ENCODE results near the gene TTK. TPM values are rescaled to one million over a fixed set of nuclear protein-coding genes. Genes with fewer than 3 reads are reported as not detected.
"Not testable (repeated sequence)": the region's sequence is repeated elsewhere in the genome, so short reads cannot be mapped to it uniquely, and the experiment has no call there.

Gene TTK
- total and polyA plus RNA-seq, 5 experiments from 2014 or later, result 0.30 to 1.2 (median 0.86) TPM

DNA sequence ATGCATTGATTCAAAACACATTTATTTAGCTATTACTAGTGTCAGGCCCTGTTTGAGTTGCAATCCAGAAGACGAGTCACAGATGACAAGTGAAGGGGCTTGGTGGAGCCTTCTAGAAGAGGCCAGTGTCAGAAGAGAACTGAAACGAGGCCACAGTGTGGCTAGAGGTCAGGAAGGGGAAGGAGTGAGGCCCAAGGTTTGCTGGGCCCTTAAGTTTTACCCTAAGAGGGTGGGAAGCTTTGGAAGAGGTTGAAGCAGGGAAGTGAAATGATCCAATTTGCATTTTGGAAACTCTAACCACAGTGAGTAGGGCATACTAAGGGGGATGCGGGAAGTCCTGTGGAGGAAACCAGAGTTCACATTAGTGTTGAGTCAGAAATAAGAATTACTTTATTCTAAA lies 25.0 kb downstream of the TTK start:
- H3K27me3 Mint-ChIP-seq, result no peaks in the 10 kb centered on the region
- no peaks in the 10 kb centered on the region for H3K4me1 Mint-ChIP-seq
- no peak for ATAC-seq
- no peak overlapping the region for H3K4me3 Mint-ChIP-seq
- POLR2A ChIA-PET, result no interaction called here
- no peak for DNase-seq
- no peaks in the 10 kb centered on the region for H3K36me3 Mint-ChIP-seq
- H3K27ac Mint-ChIP-seq, result no peak overlapping the region
- no peaks in the 10 kb centered on the region for H3K9me3 Mint-ChIP-seq

DNA sequence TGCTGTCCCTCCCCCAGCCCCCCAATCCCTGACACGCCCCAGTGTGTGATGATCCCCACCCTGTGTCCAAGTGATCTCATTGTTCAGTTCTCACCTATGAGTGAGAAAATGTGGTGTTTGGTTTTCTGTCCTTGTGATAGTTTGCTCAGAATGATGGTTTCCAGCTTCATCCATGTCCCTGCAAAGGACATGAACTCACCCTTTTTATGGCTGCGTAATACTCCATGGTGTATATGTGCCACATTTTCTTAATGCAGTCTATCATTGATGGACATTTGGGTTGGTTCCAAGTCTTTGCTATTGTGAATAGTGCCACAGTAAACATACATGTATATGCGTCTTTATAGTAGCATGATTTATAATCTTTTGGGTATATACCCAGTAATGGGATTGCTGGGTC lies 43.8 kb downstream of the TTK start:
- POLR2A ChIA-PET, H3K4me1 Mint-ChIP-seq, H3K27ac Mint-ChIP-seq, H3K27me3 Mint-ChIP-seq, H3K36me3 Mint-ChIP-seq, ATAC-seq, H3K4me3 Mint-ChIP-seq, DNase-seq: not testable (repeated sequence)
- H3K9me3 Mint-ChIP-seq, result peaks cover 0 to 12% (median 0%) of the 10 kb centered on the region in 9 donors

DNA sequence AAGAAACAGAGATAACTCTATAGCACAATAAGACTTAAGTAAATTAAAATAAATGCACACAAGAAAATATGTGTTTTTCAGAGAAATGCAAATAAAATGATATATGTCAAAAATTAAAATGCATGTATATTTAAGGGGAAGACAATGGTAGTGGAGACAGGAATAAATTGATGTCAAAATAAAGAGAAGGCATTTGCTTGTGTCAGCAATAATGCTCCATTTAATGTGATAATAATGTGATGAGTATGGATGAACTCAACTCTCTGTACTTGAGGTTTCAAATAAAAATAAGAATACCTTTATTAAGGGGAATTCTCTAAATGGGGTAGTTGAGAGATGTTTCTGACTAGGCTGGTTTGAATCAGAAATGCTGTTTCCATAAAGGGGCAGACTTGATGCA lies 56.3 kb downstream of the TTK start:
- H3K9me3 Mint-ChIP-seq, result no peaks in the 10 kb centered on the region
- H3K27me3 Mint-ChIP-seq, result peaks cover 0 to 4% (median 0%) of the 10 kb centered on the region in 5 donors
- H3K4me1 Mint-ChIP-seq, result no peaks in the 10 kb centered on the region
- POLR2A ChIA-PET, result no interaction called here
- H3K4me3 Mint-ChIP-seq, result no peak overlapping the region
- DNase-seq (no peak), ATAC-seq (no peak)
- no peaks in the 10 kb centered on the region for H3K36me3 Mint-ChIP-seq
- H3K27ac Mint-ChIP-seq, result no peak overlapping the region

DNA sequence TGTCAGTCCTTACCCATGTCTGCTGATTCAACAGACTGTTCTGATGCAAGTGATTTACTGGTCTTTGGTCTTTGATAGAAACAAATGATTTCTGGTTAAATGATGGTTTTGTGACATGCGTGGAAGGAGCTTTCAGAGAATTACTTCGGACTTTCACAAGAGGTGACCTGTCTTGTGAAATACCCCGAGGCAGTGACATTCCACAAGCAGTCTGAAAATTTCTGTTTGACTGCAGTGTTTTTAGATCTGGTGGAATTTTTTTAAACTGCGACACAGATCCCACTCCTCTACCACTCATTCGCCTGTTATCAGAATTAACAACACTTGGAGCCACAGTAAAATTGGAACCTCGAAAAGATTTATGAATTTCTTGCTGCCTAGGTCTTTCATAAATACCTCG lies 63.7 kb downstream of the TTK start:
- DNase-seq, H3K27ac Mint-ChIP-seq, POLR2A ChIA-PET, ATAC-seq, H3K27me3 Mint-ChIP-seq, H3K4me1 Mint-ChIP-seq, H3K4me3 Mint-ChIP-seq: not testable (repeated sequence)
- H3K9me3 Mint-ChIP-seq, result peaks cover 0 to 20% (median 8%) of the 10 kb centered on the region in 9 donors
- peaks cover 0 to 13% (median 4%) of the 10 kb centered on the region in 3 donors for H3K36me3 Mint-ChIP-seq

DNA sequence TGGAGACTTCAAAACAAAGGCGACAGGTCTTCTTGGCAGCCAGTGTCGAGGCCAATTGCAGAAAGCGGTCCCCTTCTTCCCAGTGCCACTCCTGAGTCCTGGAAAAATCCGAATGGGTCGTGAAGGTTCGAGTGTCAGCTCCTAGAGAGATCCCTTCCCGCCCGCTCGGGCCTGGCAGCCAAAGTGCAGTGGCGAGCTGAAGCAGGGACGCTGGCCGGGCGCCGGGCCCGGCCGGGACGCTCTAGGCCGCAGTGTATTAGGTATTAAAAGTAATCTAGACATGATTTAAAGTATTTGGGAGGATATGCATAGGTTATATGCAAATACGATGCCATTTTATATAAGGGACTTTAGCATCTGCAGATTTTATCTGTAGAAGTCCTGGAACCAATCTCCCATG lies 66.0 kb downstream of the TTK start:
- H3K9me3 Mint-ChIP-seq, result peaks cover 6 to 34% (median 11%) of the 10 kb centered on the region in 9 donors
- H3K27me3 Mint-ChIP-seq, result not testable (repeated sequence)

DNA sequence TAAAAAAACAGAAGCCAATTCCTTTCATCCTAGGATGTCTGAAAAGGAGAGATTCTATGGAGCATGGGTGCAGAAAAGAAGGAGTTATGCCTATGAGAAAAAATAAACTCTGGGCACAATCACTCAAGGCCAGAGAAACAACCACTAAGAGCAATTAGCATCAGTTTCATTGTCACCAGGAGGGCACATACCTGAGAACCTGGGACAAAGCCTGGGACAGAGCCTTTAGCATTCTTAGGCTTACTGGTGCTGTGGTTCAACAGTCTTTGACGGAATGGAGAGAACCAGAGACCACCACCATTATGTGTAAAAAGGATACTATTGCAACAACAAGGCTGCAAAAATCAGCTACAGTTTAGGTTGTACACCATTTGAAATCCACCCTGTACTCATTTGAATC lies 72.6 kb downstream of the TTK start:
- H3K4me1 Mint-ChIP-seq, result no peaks in the 10 kb centered on the region
- H3K27ac Mint-ChIP-seq, result no peak overlapping the region
- POLR2A ChIA-PET, result no interaction called here
- H3K27me3 Mint-ChIP-seq, result peaks cover 0 to 4% (median 3%) of the 10 kb centered on the region in 5 donors
- DNase-seq (no peak), ATAC-seq (no peak)
- H3K4me3 Mint-ChIP-seq, result no peak overlapping the region
- peaks cover 6 to 22% (median 11%) of the 10 kb centered on the region in 9 donors for H3K9me3 Mint-ChIP-seq
- H3K36me3 Mint-ChIP-seq, result peaks cover 0 to 13% (median 10%) of the 10 kb centered on the region in 3 donors

More for the DNA sequence above, 66.0 kb downstream of the TTK start:
- H3K4me1 Mint-ChIP-seq, DNase-seq, H3K27ac Mint-ChIP-seq, ATAC-seq, POLR2A ChIA-PET, H3K4me3 Mint-ChIP-seq: not testable (repeated sequence)
- H3K36me3 Mint-ChIP-seq, result peaks cover 0 to 18% (median 10%) of the 10 kb centered on the region in 3 donors

DNA sequence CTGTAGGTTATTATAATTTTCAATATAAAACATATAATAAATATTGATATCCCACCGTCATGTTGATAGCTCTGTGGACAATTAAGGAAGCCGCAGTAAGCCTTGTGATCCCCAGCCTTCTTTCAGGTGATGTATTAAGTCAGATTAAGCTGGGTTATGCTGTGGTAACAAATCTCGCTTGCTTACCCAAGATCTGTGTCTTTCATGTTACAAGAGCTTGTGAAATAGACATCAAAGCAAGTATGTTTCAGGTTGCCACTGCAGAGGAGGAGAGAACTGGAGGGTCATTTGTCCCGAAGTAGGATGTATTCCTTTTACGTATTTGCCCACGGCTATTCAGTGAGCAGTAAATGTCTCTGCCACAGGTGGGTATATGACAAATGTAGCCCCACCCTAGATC lies 84.2 kb downstream of the TTK start:
- no peak for ATAC-seq
- H3K27ac Mint-ChIP-seq, result no peak overlapping the region
- POLR2A ChIA-PET, result no interaction called here

DNA sequence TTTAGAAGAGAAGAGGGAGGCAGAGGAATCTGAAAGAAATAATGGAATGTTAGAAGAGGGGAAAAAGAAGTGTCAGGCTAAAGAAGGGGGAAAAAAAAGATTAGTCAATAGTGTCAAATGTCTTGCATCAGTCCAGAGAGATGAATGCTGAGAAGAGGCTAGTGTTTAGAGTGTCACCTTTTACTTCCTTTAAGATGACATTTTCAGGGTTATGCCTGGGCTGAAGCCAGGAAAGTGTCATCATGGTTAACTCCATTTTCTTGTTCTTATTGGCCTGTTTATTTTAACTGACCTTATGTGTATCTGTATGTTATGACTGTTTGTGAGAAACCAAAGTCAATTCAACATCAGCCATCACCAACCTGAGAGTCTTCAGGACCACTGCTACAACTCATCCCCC lies 87.1 kb downstream of the TTK start:
- H3K4me1 Mint-ChIP-seq, result peaks cover 0 to 9% (median 5%) of the 10 kb centered on the region in 4 donors
- no peaks in the 10 kb centered on the region for H3K9me3 Mint-ChIP-seq
- H3K27me3 Mint-ChIP-seq, result peaks cover 0 to 12% (median 6%) of the 10 kb centered on the region in 5 donors
- ATAC-seq (no peak), DNase-seq (no peak)
- H3K27ac Mint-ChIP-seq, result no peak overlapping the region
- POLR2A ChIA-PET, result no interaction called here
- no peak overlapping the region for H3K4me3 Mint-ChIP-seq
- no peaks in the 10 kb centered on the region for H3K36me3 Mint-ChIP-seq

More for the DNA sequence above, 84.2 kb downstream of the TTK start:
- Mint-ChIP-seq H3K4me1 (no peaks in the 10 kb centered on the region), H3K27me3 (peaks cover 0 to 12% (median 6%) of the 10 kb centered on the region in 5 donors), H3K9me3 (no peaks in the 10 kb centered on the region), H3K4me3 (no peak overlapping the region), H3K36me3 (no peaks in the 10 kb centered on the region)
- DNase-seq, result no peak

Other genes starting within 250 kb of the TTK start
- gene ELOVL4, start 57.1 kb upstream of the TTK start, total RNA-seq, result 1 to 10 TPM; 1.6 to 1.8 TPM
- gene ELOVL4, start 57.1 kb upstream of the TTK start, polyA plus RNA-seq, result 1 to 10 TPM in 2 of 3 donors, under 1 TPM in 1; 0.40 to 1.5 (median 1.0) TPM
- 10 to 100 TPM; 20.1 to 22.3 TPM for gene BCKDHB, start 102.0 kb downstream of the TTK start, total RNA-seq
- gene BCKDHB, start 102.0 kb downstream of the TTK start, polyA plus RNA-seq, result 10 to 100 TPM; 24.1 to 31.4 (median 26.4) TPM

Data from naive thymus-derived CD8-positive, alpha-beta T cell (primary cell).